ENCODE results near the gene NPAS3.

Gene NPAS3

DNA sequence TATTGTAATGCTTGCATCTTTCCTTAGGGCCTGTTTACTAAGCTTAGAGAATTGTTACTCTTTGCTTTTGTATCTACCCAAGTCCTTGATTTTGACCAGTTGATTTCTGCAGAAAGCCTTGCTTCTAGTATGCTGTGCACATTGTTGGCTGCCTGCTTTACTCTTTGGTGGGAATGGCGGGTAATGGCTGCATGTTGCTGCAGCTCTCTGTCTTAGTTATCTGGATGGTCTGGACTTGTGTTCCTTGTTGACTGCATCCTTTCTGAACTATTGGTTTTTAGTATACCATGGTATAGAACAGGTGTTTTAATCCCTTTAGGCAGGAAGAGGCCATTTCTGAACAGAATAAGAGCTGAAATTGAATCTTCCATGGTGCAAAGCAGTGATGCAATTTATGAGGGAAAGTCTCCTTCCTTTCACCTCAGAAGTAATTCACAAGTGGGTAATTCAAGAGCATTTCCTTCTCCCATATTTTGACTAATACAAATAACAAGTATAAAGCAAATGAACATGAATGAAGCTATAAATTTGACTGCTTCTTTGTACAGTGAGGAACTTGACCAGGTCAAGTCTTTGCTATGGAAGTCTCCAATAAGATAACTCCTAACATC lies 466.4 kb downstream of the NPAS3 start (continued):
- TF ChIP-seq ZBTB1 (tag by site-specific recombination; IDR thresholded peaks at IDR 0.05) (no peak), SETDB1 (IDR thresholded peaks at IDR 0.05; ENCODE audit: insufficient read length, low read length) (peak; percentile 97), KLF7 (tag by site-specific recombination; IDR thresholded peaks at IDR 0.05; ENCODE audit: borderline replicate concordance) (no peak), GLI2 (tag by site-specific recombination; IDR thresholded peaks at IDR 0.05; ENCODE audit: borderline replicate concordance, low read depth) (no peak), YY1 (tag by site-specific recombination; IDR thresholded peaks at IDR 0.05) (0 out of 2 replicates have a peak, but pooled peaks have one; percentile 17), TRIM28 (IDR thresholded peaks at IDR 0.05; ENCODE audit: borderline replicate concordance, low read length) (peak; percentile 100; the same call in 1 of the 2 replicates), ZNF830 (tag by site-specific recombination; IDR thresholded peaks at IDR 0.05; ENCODE audit: low read depth) (no peak), HOXD13 (CRISPR knock-in tag; IDR thresholded peaks at IDR 0.05; ENCODE audit: borderline replicate concordance) (no peak)
- TF ChIP-seq, protein P1, sequence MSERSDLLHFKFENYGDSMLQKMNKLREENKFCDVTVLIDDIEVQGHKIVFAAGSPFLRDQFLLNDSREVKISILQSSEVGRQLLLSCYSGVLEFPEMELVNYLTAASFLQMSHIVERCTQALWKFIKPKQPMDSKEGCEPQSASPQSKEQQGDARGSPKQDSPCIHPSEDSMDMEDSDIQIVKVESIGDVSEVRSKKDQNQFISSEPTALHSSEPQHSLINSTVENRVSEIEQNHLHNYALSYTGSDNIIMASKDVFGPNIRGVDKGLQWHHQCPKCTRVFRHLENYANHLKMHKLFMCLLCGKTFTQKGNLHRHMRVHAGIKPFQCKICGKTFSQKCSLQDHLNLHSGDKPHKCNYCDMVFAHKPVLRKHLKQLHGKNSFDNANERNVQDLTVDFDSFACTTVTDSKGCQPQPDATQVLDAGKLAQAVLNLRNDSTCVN (tag by site-specific recombination; optimal IDR thresholded peaks at IDR 0.05) = no peak
- TF ChIP-seq, protein P2, sequence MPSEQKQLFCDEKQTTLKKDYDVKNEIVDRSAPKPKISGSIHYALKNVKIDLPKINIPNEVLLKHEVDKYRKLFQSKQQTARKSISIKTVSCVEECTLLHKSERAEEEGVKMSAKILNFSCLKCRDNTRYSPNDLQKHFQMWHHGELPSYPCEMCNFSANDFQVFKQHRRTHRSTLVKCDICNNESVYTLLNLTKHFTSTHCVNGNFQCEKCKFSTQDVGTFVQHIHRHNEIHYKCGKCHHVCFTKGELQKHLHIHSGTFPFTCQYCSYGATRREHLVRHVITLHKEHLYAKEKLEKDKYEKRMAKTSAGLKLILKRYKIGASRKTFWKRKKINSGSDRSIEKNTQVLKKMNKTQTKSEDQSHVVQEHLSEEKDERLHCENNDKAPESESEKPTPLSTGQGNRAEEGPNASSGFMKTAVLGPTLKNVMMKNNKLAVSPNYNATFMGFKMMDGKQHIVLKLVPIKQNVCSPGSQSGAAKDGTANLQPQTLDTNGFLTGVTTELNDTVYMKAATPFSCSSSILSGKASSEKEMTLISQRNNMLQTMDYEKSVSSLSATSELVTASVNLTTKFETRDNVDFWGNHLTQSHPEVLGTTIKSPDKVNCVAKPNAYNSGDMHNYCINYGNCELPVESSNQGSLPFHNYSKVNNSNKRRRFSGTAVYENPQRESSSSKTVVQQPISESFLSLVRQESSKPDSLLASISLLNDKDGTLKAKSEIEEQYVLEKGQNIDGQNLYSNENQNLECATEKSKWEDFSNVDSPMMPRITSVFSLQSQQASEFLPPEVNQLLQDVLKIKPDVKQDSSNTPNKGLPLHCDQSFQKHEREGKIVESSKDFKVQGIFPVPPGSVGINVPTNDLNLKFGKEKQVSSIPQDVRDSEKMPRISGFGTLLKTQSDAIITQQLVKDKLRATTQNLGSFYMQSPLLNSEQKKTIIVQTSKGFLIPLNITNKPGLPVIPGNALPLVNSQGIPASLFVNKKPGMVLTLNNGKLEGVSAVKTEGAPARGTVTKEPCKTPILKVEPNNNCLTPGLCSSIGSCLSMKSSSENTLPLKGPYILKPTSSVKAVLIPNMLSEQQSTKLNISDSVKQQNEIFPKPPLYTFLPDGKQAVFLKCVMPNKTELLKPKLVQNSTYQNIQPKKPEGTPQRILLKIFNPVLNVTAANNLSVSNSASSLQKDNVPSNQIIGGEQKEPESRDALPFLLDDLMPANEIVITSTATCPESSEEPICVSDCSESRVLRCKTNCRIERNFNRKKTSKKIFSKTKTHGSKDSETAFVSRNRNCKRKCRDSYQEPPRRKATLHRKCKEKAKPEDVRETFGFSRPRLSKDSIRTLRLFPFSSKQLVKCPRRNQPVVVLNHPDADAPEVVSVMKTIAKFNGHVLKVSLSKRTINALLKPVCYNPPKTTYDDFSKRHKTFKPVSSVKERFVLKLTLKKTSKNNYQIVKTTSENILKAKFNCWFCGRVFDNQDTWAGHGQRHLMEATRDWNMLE (tag by site-specific recombination; conservative IDR thresholded peaks at IDR 0.05; ENCODE audit: low read depth) = 0 out of 2 replicates have a peak, but pooled peaks have one; percentile 25
- TF ChIP-seq, protein P3, sequence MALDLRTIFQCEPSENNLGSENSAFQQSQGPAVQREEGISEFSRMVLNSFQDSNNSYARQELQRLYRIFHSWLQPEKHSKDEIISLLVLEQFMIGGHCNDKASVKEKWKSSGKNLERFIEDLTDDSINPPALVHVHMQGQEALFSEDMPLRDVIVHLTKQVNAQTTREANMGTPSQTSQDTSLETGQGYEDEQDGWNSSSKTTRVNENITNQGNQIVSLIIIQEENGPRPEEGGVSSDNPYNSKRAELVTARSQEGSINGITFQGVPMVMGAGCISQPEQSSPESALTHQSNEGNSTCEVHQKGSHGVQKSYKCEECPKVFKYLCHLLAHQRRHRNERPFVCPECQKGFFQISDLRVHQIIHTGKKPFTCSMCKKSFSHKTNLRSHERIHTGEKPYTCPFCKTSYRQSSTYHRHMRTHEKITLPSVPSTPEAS (tag by site-specific recombination; IDR thresholded peaks at IDR 0.05) = no peak
- TF ChIP-seq, protein P4, sequence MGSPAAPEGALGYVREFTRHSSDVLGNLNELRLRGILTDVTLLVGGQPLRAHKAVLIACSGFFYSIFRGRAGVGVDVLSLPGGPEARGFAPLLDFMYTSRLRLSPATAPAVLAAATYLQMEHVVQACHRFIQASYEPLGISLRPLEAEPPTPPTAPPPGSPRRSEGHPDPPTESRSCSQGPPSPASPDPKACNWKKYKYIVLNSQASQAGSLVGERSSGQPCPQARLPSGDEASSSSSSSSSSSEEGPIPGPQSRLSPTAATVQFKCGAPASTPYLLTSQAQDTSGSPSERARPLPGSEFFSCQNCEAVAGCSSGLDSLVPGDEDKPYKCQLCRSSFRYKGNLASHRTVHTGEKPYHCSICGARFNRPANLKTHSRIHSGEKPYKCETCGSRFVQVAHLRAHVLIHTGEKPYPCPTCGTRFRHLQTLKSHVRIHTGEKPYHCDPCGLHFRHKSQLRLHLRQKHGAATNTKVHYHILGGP (tag by site-specific recombination; IDR thresholded peaks at IDR 0.05) = no peak

DNA sequence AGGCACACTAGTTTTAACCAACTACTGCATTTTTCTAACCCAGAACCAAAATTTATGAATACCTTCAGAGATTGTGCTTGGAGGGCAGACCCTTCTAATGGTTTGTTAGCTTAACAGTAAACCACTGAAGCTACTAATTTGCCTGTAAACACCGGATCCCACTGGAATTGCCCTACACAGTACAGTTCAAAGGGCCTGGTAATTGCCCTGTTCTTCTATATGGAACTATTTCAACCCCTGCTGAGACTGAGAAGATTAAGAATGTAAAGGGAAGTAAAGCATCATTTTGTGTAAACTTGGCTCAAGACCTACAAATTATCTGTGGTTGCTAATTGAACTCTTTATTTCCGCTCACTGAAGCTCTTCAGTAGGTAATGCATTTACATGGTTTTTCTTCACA lies 468.1 kb downstream of the NPAS3 start:
- Histone ChIP-seq H3K9me3 (ENCODE audit: control insufficient read depth, insufficient read depth, low read depth, low read length) (peaks cover 9% of the 10 kb centered on the region; the same call in 1 of the 2 replicates), H3K27ac (ENCODE audit: extremely low read depth, low read depth, low read length) (no peak overlapping the region), H3K36me3 (ENCODE audit: control insufficient read depth in 2 of 2, insufficient read depth in 1 of 2, low read length in 2 of 2) (no peaks in the 10 kb centered on the region), H3K4me3 (ENCODE audit: low read depth, low read length) (no peak overlapping the region), H3K4me1 (ENCODE audit: control insufficient read depth, insufficient read depth, low read length) (no peaks in the 10 kb centered on the region)
- CTCF ChIA-PET = no interaction called here
- POLR2A ChIA-PET = no interaction called here
- TF ChIP-seq OVOL3 (tag by site-specific recombination; IDR thresholded peaks at IDR 0.05) = peak; percentile 63; the same call in 1 of the 2 replicates
- peak; percentile 80 for TF ChIP-seq FEZF1 (tag by site-specific recombination; IDR thresholded peaks at IDR 0.05)
- no peak for TF ChIP-seq ZNF169 (tag by site-specific recombination; IDR thresholded peaks at IDR 0.05)
- peak; percentile 72 for TF ChIP-seq GLIS1 (tag by site-specific recombination; IDR thresholded peaks at IDR 0.05)
- no peak for TF ChIP-seq BCL11A (tag by site-specific recombination; IDR thresholded peaks at IDR 0.05; ENCODE audit: low read depth)
- TF ChIP-seq, protein P5, sequence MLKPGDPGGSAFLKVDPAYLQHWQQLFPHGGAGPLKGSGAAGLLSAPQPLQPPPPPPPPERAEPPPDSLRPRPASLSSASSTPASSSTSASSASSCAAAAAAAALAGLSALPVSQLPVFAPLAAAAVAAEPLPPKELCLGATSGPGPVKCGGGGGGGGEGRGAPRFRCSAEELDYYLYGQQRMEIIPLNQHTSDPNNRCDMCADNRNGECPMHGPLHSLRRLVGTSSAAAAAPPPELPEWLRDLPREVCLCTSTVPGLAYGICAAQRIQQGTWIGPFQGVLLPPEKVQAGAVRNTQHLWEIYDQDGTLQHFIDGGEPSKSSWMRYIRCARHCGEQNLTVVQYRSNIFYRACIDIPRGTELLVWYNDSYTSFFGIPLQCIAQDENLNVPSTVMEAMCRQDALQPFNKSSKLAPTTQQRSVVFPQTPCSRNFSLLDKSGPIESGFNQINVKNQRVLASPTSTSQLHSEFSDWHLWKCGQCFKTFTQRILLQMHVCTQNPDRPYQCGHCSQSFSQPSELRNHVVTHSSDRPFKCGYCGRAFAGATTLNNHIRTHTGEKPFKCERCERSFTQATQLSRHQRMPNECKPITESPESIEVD (tag by site-specific recombination; IDR thresholded peaks at IDR 0.05) = peak; percentile 48
- no peak for TF ChIP-seq ZNF426 (tag by site-specific recombination; IDR thresholded peaks at IDR 0.05)
- TF ChIP-seq, protein P6, sequence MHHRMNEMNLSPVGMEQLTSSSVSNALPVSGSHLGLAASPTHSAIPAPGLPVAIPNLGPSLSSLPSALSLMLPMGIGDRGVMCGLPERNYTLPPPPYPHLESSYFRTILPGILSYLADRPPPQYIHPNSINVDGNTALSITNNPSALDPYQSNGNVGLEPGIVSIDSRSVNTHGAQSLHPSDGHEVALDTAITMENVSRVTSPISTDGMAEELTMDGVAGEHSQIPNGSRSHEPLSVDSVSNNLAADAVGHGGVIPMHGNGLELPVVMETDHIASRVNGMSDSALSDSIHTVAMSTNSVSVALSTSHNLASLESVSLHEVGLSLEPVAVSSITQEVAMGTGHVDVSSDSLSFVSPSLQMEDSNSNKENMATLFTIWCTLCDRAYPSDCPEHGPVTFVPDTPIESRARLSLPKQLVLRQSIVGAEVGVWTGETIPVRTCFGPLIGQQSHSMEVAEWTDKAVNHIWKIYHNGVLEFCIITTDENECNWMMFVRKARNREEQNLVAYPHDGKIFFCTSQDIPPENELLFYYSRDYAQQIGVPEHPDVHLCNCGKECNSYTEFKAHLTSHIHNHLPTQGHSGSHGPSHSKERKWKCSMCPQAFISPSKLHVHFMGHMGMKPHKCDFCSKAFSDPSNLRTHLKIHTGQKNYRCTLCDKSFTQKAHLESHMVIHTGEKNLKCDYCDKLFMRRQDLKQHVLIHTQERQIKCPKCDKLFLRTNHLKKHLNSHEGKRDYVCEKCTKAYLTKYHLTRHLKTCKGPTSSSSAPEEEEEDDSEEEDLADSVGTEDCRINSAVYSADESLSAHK (tag by site-specific recombination; IDR thresholded peaks at IDR 0.05) = peak; percentile 49; the same call in 1 of the 2 replicates
- no peak for TF ChIP-seq ZNF585B (tag by site-specific recombination; IDR thresholded peaks at IDR 0.05)
- peak; percentile 44; the same call in 1 of the 2 replicates for TF ChIP-seq OSR2 (tag by site-specific recombination; IDR thresholded peaks at IDR 0.05)
- TF ChIP-seq SP7 (tag by site-specific recombination; IDR thresholded peaks at IDR 0.05) = peak; percentile 95
- peak; percentile 27; the same call in 1 of the 2 replicates for TF ChIP-seq WT1 (tag by site-specific recombination; IDR thresholded peaks at IDR 0.05)
